ENCODE data around the gene FAAP20. TPM values are rescaled to one million over a fixed set of nuclear protein-coding genes. Genes with fewer than 3 reads are reported as not detected.

Gene FAAP20
- total and polyA plus RNA-seq, 2 donors (not counting 3 experiments of a cell fraction or from before 2014, with no cell fraction given) = 31.5 to 62.6 TPM

GRCh38 chr1:2231532-2232254, 37.1 kb upstream of the FAAP20 start:
- Histone ChIP-seq H3K79me2 (ENCODE audit: control insufficient read depth, insufficient read depth, low read length) (peaks cover 81% of the 10 kb centered on the region), H3K9me3 (replicated peaks; ENCODE audit: control insufficient read depth, insufficient read depth, low read length) (no peaks in the 10 kb centered on the region), H3K27ac (ENCODE audit: insufficient read depth, low read depth, low read length) (peak overlapping the region; percentile 39), H3K9me1 (replicated peaks; ENCODE audit: control insufficient read depth, extremely low read depth, insufficient read depth, low read length) (no peaks in the 10 kb centered on the region), H2AFZ (ENCODE audit: low read depth, low read length) (no peak overlapping the region), H3K4me2 (ENCODE audit: insufficient read depth, low read length) (peak overlapping the region; percentile 66), H4K20me1 (replicated peaks; ENCODE audit: control insufficient read depth, extremely low read depth, insufficient read depth, low read length) (no peaks in the 10 kb centered on the region), H3K36me3 (ENCODE audit: control insufficient read depth in 2 of 2, extremely low read depth in 1 of 2, insufficient read depth in 2 of 2, low read length in 2 of 2) (no peaks in the 10 kb centered on the region), H3K4me1 (ENCODE audit: control insufficient read depth, extremely low read depth, insufficient read depth, low read length) (peaks cover 41% of the 10 kb centered on the region), H3K4me3 (replicated peaks in 1 of 3; ENCODE audit: insufficient read depth in 1 of 3, low read depth in 1 of 3, low read length in 3 of 3) (peak overlapping the region; percentile 40 to 64 (median 42)), H3K27me3 (ENCODE audit: control insufficient read depth in 2 of 2, insufficient read depth in 2 of 2, low read length in 2 of 2) (no peaks in the 10 kb centered on the region), H3K9ac (replicated peaks; ENCODE audit: extremely low read depth, insufficient read depth, low read length) (peak overlapping the region; percentile 39)
- FAIRE-seq (peak; percentile 91), DNase-seq (ENCODE audit: low read depth, low spot score) (peak; percentile 90)
- TF ChIP-seq FOS (IDR thresholded peaks at IDR 0.05; ENCODE audit: borderline replicate concordance, insufficient read depth, low read length) (no peak), POLR2AphosphoS5 (IDR thresholded peaks at IDR 0.05; ENCODE audit: insufficient read depth, low read depth, low read length) (no peak), EZH2 (IDR thresholded peaks at IDR 0.05; ENCODE audit: borderline replicate concordance, low read depth, low read length, severe bottlenecking) (no peak), GATA2 (IDR thresholded peaks at IDR 0.05; ENCODE audit: insufficient read depth, insufficient read length, low read depth, low read length) (no peak), POLR2A (IDR thresholded peaks at IDR 0.05; ENCODE audit: low read depth, low read length) (no peak), JUN (IDR thresholded peaks at IDR 0.05; ENCODE audit: borderline replicate concordance, insufficient read depth, insufficient read length, low read depth) (no peak), MYC (IDR thresholded peaks at IDR 0.05; ENCODE audit: low read depth, low read length) (no peak)
- TF ChIP-seq, protein P1, sequence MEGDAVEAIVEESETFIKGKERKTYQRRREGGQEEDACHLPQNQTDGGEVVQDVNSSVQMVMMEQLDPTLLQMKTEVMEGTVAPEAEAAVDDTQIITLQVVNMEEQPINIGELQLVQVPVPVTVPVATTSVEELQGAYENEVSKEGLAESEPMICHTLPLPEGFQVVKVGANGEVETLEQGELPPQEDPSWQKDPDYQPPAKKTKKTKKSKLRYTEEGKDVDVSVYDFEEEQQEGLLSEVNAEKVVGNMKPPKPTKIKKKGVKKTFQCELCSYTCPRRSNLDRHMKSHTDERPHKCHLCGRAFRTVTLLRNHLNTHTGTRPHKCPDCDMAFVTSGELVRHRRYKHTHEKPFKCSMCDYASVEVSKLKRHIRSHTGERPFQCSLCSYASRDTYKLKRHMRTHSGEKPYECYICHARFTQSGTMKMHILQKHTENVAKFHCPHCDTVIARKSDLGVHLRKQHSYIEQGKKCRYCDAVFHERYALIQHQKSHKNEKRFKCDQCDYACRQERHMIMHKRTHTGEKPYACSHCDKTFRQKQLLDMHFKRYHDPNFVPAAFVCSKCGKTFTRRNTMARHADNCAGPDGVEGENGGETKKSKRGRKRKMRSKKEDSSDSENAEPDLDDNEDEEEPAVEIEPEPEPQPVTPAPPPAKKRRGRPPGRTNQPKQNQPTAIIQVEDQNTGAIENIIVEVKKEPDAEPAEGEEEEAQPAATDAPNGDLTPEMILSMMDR (IDR thresholded peaks at IDR 0.05; ENCODE audit: extremely low read depth in 1 of 2, insufficient read depth in 1 of 2, low read depth in 1 of 2, low read length in 2 of 2) = no peak
- TF ChIP-seq, protein P2, sequence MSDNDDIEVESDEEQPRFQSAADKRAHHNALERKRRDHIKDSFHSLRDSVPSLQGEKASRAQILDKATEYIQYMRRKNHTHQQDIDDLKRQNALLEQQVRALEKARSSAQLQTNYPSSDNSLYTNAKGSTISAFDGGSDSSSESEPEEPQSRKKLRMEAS (IDR thresholded peaks at IDR 0.05; ENCODE audit: insufficient read depth, insufficient read length) = no peak
- no TSS peak for BruUV-seq (replicated peaks)
- dilution Hi-C loops (cut with MboI; ENCODE audit: extremely low pct_ligation_motif_present, low sequenced_read_pairs) = no loop called here
- intact Hi-C loops (cut with micrococcal nuclease) = loop anchor here (1.0 to 2.0 kb wide), 6 partner anchors 27 to 83 kb away; no protein-coding TSS in a partner anchor
- POLR2A ChIA-PET = interaction anchor here (1.0 to 1.1 kb wide), 3 partner anchors 24 to 36 kb away, joined by 3 to 4 read pairs (median 3); no protein-coding TSS in a partner anchor
- CTCF ChIA-PET = interaction anchor here (0.8 to 5.4 kb wide), 5 partner anchors 19 to 150 kb away, joined by 4 to 51 read pairs (median 9); partner anchors contain the start of gene FAAP20
